Nephron (organoid): ENCODE results near the gene ACP6.

Source experiments
- H3K27ac Mint-ChIP-seq, 3 experiments: 2 replicates each; pipeline ENCODE4 v1.8.0; 2020; ENCODE audit warnings: mixed read lengths in 3 of 3, mild to moderate bottlenecking in 2 of 3, moderate library complexity in 1 of 3
- H3K27me3 Mint-ChIP-seq: 2 replicates; pipeline ENCODE4 v1.8.0; 2021; ENCODE audit warnings: low read depth, mild to moderate bottlenecking, moderate library complexity, mixed read lengths
- H3K36me3 Mint-ChIP-seq: 2 replicates; pipeline ENCODE4 v1.8.0; 2020; ENCODE audit warnings: low read depth, mixed read lengths
- H3K4me1 Mint-ChIP-seq: 2 replicates; pipeline ENCODE4 v1.8.0; 2020; ENCODE audit warnings: mixed read lengths
- H3K4me3 Mint-ChIP-seq, 3 experiments: 2 replicates each; pipeline ENCODE4 v1.8.0; 2020; ENCODE audit warnings: mild to moderate bottlenecking in 3 of 3, mixed read lengths in 3 of 3, moderate library complexity in 2 of 3
- H3K9me3 Mint-ChIP-seq: 2 replicates; pipeline ENCODE4 v1.8.0; 2020; ENCODE audit warnings: mixed read lengths
- TF ChIP-seq, protein P1 (sequence below), 3 experiments: fragments of 200-600 bp; sonication (generic); IDR thresholded peaks; one replicate each; pipeline ENCODE4 v1.5.0; 2021; ENCODE audit warnings: antibody characterized with exemption in 3 of 3; ENCODE audit not compliant: unreplicated experiment in 3 of 3

Gene ACP6

GRCh38 chr1:147676311-147677085, 6.2 kb upstream of the ACP6 start:
- peaks cover 4% of the 10 kb centered on the region for H3K27me3 Mint-ChIP-seq
- H3K4me3 Mint-ChIP-seq = no peak overlapping the region
- H3K4me1 Mint-ChIP-seq = no peaks in the 10 kb centered on the region
- TF ChIP-seq, protein P1, sequence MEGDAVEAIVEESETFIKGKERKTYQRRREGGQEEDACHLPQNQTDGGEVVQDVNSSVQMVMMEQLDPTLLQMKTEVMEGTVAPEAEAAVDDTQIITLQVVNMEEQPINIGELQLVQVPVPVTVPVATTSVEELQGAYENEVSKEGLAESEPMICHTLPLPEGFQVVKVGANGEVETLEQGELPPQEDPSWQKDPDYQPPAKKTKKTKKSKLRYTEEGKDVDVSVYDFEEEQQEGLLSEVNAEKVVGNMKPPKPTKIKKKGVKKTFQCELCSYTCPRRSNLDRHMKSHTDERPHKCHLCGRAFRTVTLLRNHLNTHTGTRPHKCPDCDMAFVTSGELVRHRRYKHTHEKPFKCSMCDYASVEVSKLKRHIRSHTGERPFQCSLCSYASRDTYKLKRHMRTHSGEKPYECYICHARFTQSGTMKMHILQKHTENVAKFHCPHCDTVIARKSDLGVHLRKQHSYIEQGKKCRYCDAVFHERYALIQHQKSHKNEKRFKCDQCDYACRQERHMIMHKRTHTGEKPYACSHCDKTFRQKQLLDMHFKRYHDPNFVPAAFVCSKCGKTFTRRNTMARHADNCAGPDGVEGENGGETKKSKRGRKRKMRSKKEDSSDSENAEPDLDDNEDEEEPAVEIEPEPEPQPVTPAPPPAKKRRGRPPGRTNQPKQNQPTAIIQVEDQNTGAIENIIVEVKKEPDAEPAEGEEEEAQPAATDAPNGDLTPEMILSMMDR (IDR thresholded peaks at IDR 0.05; ENCODE audit: unreplicated experiment in 3 of 3) = no peak
- no peaks in the 10 kb centered on the region for H3K36me3 Mint-ChIP-seq
- H3K27ac Mint-ChIP-seq = no peak overlapping the region
- peaks cover 15% of the 10 kb centered on the region for H3K9me3 Mint-ChIP-seq

- Mint-ChIP-seq H3K36me3 (no peaks in the 10 kb centered on the region), H3K4me3 (no peak overlapping the region), H3K4me1 (peaks cover 15% of the 10 kb centered on the region), H3K9me3 (peaks cover 4% of the 10 kb centered on the region), H3K27ac (no peak overlapping the region), H3K27me3 (peaks cover 4% of the 10 kb centered on the region)
- TF ChIP-seq, protein P1 (IDR thresholded peaks at IDR 0.05; ENCODE audit: unreplicated experiment in 3 of 3) = no peak
These were observed 3.5 kb upstream of the ACP6 start for GRCh38 chr1:147673816-147674215.

- Mint-ChIP-seq H3K27ac (no peak overlapping the region), H3K36me3 (no peaks in the 10 kb centered on the region), H3K4me1 (peaks cover 19% of the 10 kb centered on the region), H3K4me3 (no peak overlapping the region), H3K27me3 (peaks cover 4% of the 10 kb centered on the region), H3K9me3 (peaks cover 4% of the 10 kb centered on the region)
- TF ChIP-seq, protein P1 (IDR thresholded peaks at IDR 0.05; ENCODE audit: unreplicated experiment in 3 of 3) = no peak
These were observed 3.1 kb upstream of the ACP6 start for GRCh38 chr1:147673406-147673805.

- TF ChIP-seq, protein P1 (IDR thresholded peaks at IDR 0.05; ENCODE audit: unreplicated experiment in 3 of 3) = no peak
- peaks cover 4% of the 10 kb centered on the region for H3K27me3 Mint-ChIP-seq
- peaks cover 8% of the 10 kb centered on the region for H3K36me3 Mint-ChIP-seq
- peaks cover 31% of the 10 kb centered on the region for H3K4me1 Mint-ChIP-seq
- peak overlapping the region; percentile 82 to 97 (median 93) for H3K27ac Mint-ChIP-seq
- H3K9me3 Mint-ChIP-seq = no peaks in the 10 kb centered on the region
- H3K4me3 Mint-ChIP-seq = peak overlapping the region; percentile 93 to 97 (median 93)
These were observed 630 bp downstream of the ACP6 start for GRCh38 chr1:147669469-147670318.

DNA sequence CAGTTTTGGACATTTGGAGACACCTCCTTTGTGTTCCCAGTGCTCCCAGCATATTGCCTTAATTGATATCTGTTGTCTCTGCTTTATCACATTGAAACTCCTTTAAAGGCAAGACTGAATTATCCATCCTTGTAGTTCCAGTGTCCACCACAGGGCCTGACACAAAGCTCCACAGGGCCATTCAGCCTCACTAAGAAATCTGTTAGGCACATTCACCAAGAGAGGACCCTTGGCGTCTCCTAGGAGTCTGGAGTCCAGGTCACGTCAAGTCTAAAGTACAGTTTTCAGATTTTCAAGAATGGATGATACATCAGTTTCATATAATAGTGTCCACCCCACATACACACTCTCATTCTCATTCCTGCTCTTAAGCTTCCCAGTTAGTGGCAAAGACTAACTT, 4.8 kb downstream of the ACP6 start:
- peaks cover 27% of the 10 kb centered on the region for H3K4me1 Mint-ChIP-seq
- no peaks in the 10 kb centered on the region for H3K27me3 Mint-ChIP-seq
- H3K9me3 Mint-ChIP-seq = peaks cover 28% of the 10 kb centered on the region
- H3K27ac Mint-ChIP-seq = no peak overlapping the region
- peaks cover 43% of the 10 kb centered on the region for H3K36me3 Mint-ChIP-seq
- no peak overlapping the region for H3K4me3 Mint-ChIP-seq
- TF ChIP-seq, protein P1 (IDR thresholded peaks at IDR 0.05; ENCODE audit: unreplicated experiment in 3 of 3) = peak in 2 of 3 experiments; percentile 9 to 27
